IPS DF 4.7 (cell line): ENCODE measurements around the gene TMX3.

ENCODE experiments used
- DNase-seq: peaks from one replicate; pipeline ENCODE4 v3.0.0-alpha.2; 2013; ENCODE audit warnings: low spot score; ENCODE audit errors: extremely low read depth

The TMX3 gene

GRCh38 chr18:68713131-68713530, 1.8 kb downstream of the TMX3 start:
- no peak for DNase-seq

GRCh38 chr18:68707646-68708045, 7.3 kb downstream of the TMX3 start:
- DNase-seq, result no peak

GRCh38 chr18:68705119-68705518, 9.8 kb downstream of the TMX3 start:
- no peak for DNase-seq

DNA sequence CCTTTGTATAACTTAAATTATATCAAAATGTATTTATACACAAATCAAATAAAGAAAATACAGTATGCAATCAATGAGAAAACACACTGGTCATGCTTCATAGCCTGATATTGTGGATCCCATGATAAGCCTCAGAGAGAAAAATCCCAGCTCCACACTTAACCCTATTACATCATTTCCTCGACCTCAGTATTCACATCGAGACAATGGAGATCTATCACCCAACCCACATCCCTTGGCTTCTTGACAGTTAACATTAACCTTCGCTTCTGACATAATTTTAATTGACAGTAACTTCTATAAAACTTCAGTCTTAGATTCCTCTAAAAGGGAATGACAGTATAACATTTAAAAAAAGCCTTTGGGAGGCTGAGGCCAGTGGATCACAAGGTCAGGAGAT, 11.6 kb downstream of the TMX3 start:
- DNase-seq, result no peak

DNA sequence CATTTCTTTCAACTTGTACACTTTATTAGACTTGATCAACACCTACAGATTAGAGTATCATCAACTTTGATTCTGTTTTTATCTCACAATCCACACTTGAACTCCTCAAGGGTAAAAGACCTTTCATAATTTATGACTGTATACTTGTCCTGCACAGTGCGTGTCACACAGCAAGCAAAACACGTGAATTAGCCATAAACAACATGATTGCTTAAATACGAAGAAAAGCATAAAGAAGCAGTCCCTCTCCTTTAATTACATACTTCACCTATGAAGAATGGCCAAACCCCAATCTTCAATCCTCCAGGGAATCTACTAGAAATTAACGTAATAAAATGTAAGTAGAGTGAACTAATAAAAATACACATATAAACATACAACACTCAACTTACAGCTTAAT, 13.6 kb downstream of the TMX3 start:
- no peak for DNase-seq

DNA sequence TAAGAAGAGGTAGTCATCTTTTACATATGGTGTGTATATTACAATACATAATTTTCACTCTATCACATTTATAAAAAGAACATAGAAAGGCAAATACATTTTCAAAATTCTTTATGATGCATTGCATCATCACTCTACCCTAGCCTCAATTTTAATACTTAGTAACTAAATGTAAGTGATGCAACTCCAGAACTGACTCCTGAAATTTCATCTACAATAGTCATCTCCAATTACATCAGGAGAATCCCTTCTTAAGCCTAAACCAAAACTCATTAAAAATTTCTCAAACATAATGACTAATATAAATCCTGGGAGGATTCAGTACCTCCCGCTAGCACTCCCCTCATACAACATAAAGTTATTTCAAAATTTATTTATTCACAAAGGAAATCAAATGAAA, 15.9 kb downstream of the TMX3 start:
- DNase-seq, result no peak

- DNase-seq, result no peak
Observed at GRCh38 chr18:68696937-68697336, 18.0 kb downstream of the TMX3 start.

- DNase-seq, result no peak
Observed at GRCh38 chr18:68694316-68694715, 20.6 kb downstream of the TMX3 start.

GRCh38 chr18:68693091-68693815, 21.7 kb downstream of the TMX3 start:
- no peak for DNase-seq

- DNase-seq, result no peak
Observed at GRCh38 chr18:68679528-68679927, 35.4 kb downstream of the TMX3 start.

GRCh38 chr18:68676913-68677312, 38.0 kb downstream of the TMX3 start:
- DNase-seq, result no peak

DNA sequence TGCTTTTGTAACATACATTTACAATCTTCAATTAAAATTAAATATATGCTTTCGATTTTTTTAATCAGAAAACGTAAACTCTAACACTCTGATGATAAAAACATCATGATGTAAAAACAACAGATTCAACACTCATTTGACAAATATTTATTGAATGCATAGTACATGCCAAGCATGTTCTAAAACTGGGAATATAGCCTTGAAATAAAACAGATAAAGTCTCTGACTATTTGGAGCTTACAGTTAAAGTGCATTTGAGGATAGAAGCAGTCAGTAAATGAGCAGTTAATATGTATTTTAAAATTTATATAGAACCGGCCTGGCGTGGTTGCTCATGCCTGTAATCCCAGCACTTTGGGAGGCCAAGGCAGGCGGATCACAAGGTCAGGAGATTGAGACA, 47.8 kb downstream of the TMX3 start:
- no peak for DNase-seq

- no peak for DNase-seq
Observed at GRCh38 chr18:68666381-68666780, 48.5 kb downstream of the TMX3 start.

- no peak for DNase-seq
Observed at GRCh38 chr18:68665628-68666027, 49.3 kb downstream of the TMX3 start.

GRCh38 chr18:68662754-68663153, 52.2 kb downstream of the TMX3 start:
- no peak for DNase-seq

DNA sequence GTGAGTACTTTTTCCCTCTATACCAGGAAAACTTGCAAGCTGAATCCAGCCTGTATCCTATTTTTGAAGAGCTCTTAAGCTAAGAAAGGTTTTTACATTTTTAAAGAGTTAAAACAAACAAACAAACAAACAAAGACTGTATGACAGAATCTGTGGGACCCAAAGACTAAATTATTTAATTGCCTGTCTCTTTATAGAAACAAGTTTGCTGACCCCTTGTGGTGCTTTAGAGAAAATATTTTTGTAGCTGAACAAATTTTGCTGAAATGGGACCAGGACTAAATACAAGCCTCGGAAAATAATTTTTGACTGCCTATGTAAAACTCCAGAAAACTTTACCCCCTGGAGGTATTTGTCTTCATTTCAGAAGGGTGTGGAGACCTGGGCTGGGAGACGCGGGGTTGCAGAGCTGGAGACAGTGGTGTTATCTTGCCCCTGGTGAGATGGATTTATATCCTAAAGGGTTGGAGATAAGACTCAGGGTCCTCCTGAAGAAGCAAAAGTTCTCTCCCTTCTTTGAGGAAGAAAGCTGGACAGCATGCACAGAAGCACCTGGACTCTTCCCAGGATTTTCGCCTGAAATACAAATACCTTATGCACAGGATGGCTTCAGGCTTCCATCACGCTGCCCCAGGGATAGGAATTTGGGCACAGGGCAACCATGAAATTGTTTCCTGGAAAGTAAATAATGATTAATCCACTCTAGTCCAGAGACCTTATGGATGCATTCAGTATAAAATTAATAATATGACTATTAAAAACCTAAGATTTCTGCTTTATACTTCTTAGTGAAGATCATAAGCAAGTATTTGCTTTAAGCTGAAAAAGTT, 54.3 kb downstream of the TMX3 start:
- peak; percentile 9 for DNase-seq

DNA sequence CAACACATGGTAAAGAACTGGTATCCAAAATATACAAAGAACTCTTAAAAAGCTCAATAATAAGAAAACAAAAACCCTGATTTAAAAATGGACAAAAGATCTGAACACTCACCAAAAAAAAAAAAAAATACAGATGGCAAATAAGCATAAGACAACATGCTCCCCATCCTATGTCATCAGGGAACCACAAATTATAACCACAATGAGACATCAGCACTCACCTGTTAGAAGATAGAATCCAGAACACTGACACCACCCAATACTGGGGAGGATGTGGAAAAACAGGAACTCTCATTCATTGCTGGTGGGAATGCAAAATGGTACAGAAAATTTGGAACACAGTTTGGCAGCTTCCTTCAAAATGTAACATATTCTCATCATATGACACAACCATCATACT, 66.7 kb downstream of the TMX3 start:
- DNase-seq, result no peak

DNA sequence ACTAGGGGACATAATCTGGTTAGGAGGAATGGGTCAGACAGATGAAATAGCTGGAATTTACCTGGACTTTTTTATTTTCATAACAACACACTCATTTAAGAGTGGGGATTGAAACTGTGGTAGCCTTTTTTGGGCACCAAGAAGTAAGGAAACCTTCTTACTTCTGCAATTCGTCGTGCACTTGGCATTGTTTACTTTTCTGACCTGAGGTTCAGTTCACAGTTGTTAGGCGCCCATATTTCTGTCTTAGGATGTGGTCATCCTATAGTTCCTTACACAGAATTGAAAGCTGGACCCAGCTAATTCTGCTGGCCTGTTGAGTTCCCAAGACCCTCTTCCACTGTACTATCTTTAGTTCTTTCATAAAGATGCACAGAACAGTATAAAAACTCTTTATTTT, 72.9 kb downstream of the TMX3 start:
- DNase-seq, result no peak

GRCh38 chr18:68640861-68641260, 74.0 kb downstream of the TMX3 start:
- no peak for DNase-seq

GRCh38 chr18:68638613-68639012, 76.3 kb downstream of the TMX3 start:
- DNase-seq, result no peak

DNA sequence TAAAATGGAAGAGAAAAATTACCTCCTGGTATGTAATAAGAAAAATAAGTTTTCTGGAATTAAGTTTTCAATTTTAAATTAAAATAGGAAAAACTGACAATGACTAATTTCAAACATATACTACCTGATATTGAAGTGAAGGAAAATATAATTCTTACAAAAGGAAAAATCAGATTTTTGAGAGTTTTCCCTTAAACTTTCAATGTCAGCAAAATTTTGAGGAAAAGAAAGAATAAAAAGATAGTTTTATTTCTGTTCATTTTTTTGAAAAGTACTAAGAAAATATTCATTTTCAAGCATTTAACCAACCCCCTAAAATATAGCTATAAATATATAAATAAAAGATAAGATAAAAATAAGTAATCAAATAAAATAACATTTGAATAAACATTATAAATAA, 87.1 kb downstream of the TMX3 start:
- DNase-seq, result no peak
